ENCODE results near the gene NGFR. TPM values are rescaled to one million over a fixed set of nuclear protein-coding genes. Genes with fewer than 3 reads are reported as not detected.

Gene NGFR
- total RNA-seq, 2 experiments from 2014 or later, result 0.10 to 1.1 TPM

DNA sequence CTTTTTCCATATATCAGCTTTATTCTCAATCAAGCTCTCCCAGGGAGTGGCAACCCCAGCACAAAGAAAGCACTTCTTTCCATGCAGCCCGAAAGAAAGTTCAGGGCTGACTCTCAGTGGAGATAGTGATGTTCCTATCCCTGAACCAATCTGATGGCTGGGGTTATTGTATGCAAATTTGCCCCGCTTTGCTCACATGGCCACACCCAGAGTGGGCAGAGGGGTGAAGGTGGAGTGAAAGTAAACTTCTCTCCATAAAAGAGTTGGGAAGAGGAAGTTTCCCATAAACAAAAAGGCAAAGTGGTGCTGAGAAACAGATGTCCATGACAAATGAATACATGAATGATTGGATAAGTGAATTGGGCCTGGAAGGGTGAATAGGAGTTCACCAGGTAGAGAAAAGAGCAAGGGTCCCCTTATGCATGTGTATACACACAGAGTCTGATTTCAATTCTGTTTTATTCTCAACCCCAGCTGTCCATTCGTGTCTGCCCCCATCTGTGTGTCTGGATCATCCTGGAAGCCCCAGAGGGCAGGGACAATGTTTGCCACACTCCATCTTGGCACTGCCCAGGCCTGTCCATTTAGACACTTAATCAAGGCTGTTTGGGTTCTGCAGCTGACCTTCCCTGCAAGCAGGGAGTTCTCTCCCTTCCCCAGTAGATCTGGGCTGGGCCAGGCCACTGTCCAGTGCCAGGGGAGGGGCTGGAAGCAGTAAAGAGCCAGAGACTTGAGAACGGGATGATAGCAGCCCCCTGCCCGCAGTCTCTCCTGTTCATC lies 14.1 kb upstream of the NGFR start:
- no TSS peak for BruUV-seq (replicated peaks)
- H3K4me3 ChIP-seq (ENCODE audit: low read depth, low read length, poor library complexity, severe bottlenecking), result no peak overlapping the region
- DNase-seq (ENCODE audit: low spot score), result no peak
- no peaks in the 10 kb centered on the region for H3K9me3 ChIP-seq (ENCODE audit: low read length)
- ChIA-PET CTCF (ENCODE audit: unreplicated experiment) (no interaction called here), POLR2A (no interaction called here)
- no peak overlapping the region for H3K27ac ChIP-seq (ENCODE audit: low read depth, low read length, poor library complexity, severe bottlenecking)
- intact Hi-C loops (cut with micrococcal nuclease; ENCODE audit: unreplicated experiment), result no loop called here
- no peaks in the 10 kb centered on the region for H3K36me3 ChIP-seq (ENCODE audit: insufficient read depth, low read length)
- TF ChIP-seq, protein P1, sequence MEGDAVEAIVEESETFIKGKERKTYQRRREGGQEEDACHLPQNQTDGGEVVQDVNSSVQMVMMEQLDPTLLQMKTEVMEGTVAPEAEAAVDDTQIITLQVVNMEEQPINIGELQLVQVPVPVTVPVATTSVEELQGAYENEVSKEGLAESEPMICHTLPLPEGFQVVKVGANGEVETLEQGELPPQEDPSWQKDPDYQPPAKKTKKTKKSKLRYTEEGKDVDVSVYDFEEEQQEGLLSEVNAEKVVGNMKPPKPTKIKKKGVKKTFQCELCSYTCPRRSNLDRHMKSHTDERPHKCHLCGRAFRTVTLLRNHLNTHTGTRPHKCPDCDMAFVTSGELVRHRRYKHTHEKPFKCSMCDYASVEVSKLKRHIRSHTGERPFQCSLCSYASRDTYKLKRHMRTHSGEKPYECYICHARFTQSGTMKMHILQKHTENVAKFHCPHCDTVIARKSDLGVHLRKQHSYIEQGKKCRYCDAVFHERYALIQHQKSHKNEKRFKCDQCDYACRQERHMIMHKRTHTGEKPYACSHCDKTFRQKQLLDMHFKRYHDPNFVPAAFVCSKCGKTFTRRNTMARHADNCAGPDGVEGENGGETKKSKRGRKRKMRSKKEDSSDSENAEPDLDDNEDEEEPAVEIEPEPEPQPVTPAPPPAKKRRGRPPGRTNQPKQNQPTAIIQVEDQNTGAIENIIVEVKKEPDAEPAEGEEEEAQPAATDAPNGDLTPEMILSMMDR (conservative IDR thresholded peaks at IDR 0.05; ENCODE audit: low read length), result no peak
- no peak for TF ChIP-seq EZH2phosphoT487 (IDR thresholded peaks at IDR 0.05; ENCODE audit: borderline replicate concordance, low read depth, low read length)
- no peaks in the 10 kb centered on the region for H4K20me1 ChIP-seq (ENCODE audit: insufficient read depth, low read length)
- no peak overlapping the region for H3K4me2 ChIP-seq (ENCODE audit: low read length)
- no peaks in the 10 kb centered on the region for H3K4me1 ChIP-seq (ENCODE audit: insufficient read depth, low read length, poor library complexity, severe bottlenecking)
- no peaks in the 10 kb centered on the region for H3K79me2 ChIP-seq (ENCODE audit: insufficient read depth, low read depth, low read length)
- H2AFZ ChIP-seq (ENCODE audit: low read length), result no peak overlapping the region
- H3K9me2 ChIP-seq (ENCODE audit: insufficient read depth, low read length), result no peaks in the 10 kb centered on the region

DNA sequence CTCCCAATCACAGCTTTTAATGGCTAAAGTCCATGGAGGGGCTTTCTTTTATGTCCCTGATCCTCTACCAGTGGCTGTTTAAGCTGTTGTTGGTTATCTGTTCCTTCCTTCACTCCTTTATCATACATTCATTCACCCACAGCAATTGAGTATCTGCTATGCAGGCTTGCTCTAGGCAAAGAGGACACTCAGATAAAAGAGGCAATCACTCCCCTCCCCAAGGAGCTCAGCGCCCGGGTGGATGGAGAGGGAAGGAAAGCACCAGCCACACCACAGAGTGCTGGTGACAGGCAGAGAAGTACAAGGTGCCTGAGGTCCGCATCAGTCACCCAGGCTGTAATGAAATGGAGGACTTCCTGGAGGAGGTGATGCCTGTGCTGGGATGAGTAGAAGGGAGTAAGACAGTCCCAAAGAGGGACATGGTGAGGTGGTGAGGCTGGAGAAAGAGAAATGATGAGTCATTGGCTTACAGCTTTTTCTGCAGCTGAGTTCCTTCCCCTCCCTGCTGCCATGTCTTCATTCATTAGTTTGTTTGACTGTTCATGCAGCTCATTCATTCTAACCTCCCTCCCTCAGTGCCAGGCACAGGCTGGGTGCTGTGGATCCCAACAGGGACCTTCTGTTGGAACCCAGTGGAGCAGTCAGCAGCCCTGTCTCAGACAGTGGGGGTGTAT lies 12.8 kb upstream of the NGFR start:
- DNase-seq (ENCODE audit: low spot score), result no peak
- ChIA-PET CTCF (ENCODE audit: unreplicated experiment) (no interaction called here), POLR2A (no interaction called here)
- intact Hi-C loops (cut with micrococcal nuclease; ENCODE audit: unreplicated experiment), result no loop called here
- H3K4me3 ChIP-seq (ENCODE audit: low read depth, low read length, poor library complexity, severe bottlenecking), result no peak overlapping the region
- H3K4me1 ChIP-seq (ENCODE audit: insufficient read depth, low read length, poor library complexity, severe bottlenecking), result no peaks in the 10 kb centered on the region
- H3K27ac ChIP-seq (ENCODE audit: low read depth, low read length, poor library complexity, severe bottlenecking), result no peak overlapping the region
- H2AFZ ChIP-seq (ENCODE audit: low read length), result no peak overlapping the region
- H4K20me1 ChIP-seq (ENCODE audit: insufficient read depth, low read length), result no peaks in the 10 kb centered on the region
- no peaks in the 10 kb centered on the region for H3K9me2 ChIP-seq (ENCODE audit: insufficient read depth, low read length)
- H3K79me2 ChIP-seq (ENCODE audit: insufficient read depth, low read depth, low read length), result no peaks in the 10 kb centered on the region
- TF ChIP-seq, protein P1 (conservative IDR thresholded peaks at IDR 0.05; ENCODE audit: low read length), result no peak
- no peak for TF ChIP-seq EZH2phosphoT487 (IDR thresholded peaks at IDR 0.05; ENCODE audit: borderline replicate concordance, low read depth, low read length)
- no peak overlapping the region for H3K4me2 ChIP-seq (ENCODE audit: low read length)
- BruUV-seq (replicated peaks), result no TSS peak
- no peaks in the 10 kb centered on the region for H3K36me3 ChIP-seq (ENCODE audit: insufficient read depth, low read length)
- no peaks in the 10 kb centered on the region for H3K9me3 ChIP-seq (ENCODE audit: low read length)

All from OCI-LY7 (cell line).